ENCODE results near the gene QPRT. TPM values are rescaled to one million over a fixed set of nuclear protein-coding genes. Genes with fewer than 3 reads are reported as not detected.

QPRT gene
- total and polyA plus RNA-seq, 2 of the 13 experiments (the other 11 are each of a cell fraction or from before 2014, with no cell fraction given) = 130 to 218 TPM

DNA sequence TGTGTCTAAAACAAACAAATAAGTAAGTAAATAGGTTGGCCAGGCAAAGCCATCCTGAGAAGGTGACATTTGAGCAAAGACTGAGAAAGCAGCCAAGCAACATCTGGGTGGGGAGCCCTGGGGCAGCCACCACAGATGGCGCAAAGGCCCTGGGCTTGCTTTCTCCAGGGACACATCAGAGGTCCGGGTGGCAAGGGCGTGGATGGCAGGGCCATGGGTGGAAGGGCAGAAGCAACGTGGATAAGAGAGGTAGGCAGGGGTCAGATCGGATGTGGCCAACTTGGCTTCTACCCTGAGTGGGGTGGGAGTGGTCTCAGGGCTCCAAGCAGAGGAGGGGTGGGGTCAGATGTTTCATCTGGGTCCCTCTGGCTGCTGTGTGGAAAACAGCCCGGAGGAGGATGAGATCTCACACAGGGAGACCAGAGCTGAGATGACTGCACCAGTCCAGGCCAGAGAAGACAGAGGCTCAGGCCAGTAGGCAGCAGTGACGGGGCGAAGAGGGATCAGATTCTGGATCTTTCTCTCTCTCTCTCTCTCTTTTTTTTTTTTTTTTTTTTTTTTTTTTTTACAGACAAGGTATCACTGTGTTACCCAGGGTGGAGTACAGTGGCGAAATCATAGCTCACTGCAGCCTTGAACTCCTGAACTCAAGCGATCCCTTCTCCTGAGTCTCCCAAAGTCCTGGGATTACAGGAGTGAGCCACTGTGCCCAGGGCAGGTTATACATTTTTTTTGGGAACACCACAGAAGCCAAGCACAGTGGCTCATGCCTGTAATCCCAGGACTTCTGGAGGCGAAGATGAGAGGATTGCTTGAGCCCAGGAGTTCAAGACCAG lies 22.1 kb upstream of the QPRT start (continued):
- TF ChIP-seq, protein P1, sequence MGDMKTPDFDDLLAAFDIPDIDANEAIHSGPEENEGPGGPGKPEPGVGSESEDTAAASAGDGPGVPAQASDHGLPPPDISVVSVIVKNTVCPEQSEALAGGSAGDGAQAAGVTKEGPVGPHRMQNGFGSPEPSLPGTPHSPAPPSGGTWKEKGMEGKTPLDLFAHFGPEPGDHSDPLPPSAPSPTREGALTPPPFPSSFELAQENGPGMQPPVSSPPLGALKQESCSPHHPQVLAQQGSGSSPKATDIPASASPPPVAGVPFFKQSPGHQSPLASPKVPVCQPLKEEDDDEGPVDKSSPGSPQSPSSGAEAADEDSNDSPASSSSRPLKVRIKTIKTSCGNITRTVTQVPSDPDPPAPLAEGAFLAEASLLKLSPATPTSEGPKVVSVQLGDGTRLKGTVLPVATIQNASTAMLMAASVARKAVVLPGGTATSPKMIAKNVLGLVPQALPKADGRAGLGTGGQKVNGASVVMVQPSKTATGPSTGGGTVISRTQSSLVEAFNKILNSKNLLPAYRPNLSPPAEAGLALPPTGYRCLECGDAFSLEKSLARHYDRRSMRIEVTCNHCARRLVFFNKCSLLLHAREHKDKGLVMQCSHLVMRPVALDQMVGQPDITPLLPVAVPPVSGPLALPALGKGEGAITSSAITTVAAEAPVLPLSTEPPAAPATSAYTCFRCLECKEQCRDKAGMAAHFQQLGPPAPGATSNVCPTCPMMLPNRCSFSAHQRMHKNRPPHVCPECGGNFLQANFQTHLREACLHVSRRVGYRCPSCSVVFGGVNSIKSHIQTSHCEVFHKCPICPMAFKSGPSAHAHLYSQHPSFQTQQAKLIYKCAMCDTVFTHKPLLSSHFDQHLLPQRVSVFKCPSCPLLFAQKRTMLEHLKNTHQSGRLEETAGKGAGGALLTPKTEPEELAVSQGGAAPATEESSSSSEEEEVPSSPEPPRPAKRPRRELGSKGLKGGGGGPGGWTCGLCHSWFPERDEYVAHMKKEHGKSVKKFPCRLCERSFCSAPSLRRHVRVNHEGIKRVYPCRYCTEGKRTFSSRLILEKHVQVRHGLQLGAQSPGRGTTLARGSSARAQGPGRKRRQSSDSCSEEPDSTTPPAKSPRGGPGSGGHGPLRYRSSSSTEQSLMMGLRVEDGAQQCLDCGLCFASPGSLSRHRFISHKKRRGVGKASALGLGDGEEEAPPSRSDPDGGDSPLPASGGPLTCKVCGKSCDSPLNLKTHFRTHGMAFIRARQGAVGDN (CRISPR knock-in tag; IDR thresholded peaks at IDR 0.05) = peak; percentile 29; the same call in 1 of the 2 replicates
- TF ChIP-seq, protein P2, sequence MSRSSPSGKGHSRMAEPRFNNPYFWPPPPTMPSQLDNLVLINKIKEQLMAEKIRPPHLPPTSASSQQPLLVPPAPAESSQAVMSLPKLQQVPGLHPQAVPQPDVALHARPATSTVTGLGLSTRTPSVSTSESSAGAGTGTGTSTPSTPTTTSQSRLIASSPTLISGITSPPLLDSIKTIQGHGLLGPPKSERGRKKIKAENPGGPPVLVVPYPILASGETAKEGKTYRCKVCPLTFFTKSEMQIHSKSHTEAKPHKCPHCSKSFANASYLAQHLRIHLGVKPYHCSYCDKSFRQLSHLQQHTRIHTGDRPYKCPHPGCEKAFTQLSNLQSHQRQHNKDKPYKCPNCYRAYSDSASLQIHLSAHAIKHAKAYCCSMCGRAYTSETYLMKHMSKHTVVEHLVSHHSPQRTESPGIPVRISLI (CRISPR knock-in tag; IDR thresholded peaks at IDR 0.05; ENCODE audit: borderline replicate concordance) = peak; percentile 89
- TF ChIP-seq CCDC6 (CRISPR knock-in tag; IDR thresholded peaks at IDR 0.05) (0 out of 2 replicates have a peak, but pooled peaks have one; percentile 29), IKZF4 (CRISPR knock-in tag; IDR thresholded peaks at IDR 0.05; ENCODE audit: borderline replicate concordance, low read depth, not compliant biosample characterization) (peak; percentile 16), HNF4A (CRISPR knock-in tag; IDR thresholded peaks at IDR 0.05) (peak; percentile 33; the same call in 1 of the 2 replicates), MED8 (CRISPR knock-in tag; IDR thresholded peaks at IDR 0.05; ENCODE audit: insufficient replicate concordance) (no peak), TMF1 (CRISPR knock-in tag; IDR thresholded peaks at IDR 0.05; ENCODE audit: low read depth) (no peak), ZBTB7A (CRISPR knock-in tag; IDR thresholded peaks at IDR 0.05) (0 out of 2 replicates have a peak, but pooled peaks have one; percentile 24), CBX5 (CRISPR knock-in tag; IDR thresholded peaks at IDR 0.05; ENCODE audit: borderline replicate concordance) (no peak)
- TF ChIP-seq, protein P3, sequence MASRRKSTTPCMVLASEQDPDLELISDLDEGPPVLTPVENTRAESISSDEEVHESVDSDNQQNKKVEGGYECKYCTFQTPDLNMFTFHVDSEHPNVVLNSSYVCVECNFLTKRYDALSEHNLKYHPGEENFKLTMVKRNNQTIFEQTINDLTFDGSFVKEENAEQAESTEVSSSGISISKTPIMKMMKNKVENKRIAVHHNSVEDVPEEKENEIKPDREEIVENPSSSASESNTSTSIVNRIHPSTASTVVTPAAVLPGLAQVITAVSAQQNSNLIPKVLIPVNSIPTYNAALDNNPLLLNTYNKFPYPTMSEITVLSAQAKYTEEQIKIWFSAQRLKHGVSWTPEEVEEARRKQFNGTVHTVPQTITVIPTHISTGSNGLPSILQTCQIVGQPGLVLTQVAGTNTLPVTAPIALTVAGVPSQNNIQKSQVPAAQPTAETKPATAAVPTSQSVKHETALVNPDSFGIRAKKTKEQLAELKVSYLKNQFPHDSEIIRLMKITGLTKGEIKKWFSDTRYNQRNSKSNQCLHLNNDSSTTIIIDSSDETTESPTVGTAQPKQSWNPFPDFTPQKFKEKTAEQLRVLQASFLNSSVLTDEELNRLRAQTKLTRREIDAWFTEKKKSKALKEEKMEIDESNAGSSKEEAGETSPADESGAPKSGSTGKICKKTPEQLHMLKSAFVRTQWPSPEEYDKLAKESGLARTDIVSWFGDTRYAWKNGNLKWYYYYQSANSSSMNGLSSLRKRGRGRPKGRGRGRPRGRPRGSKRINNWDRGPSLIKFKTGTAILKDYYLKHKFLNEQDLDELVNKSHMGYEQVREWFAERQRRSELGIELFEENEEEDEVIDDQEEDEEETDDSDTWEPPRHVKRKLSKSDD (CRISPR knock-in tag; IDR thresholded peaks at IDR 0.05; ENCODE audit: low read depth) = peak; percentile 34; the same call in 1 of the 2 replicates
- TF ChIP-seq, protein P4, sequence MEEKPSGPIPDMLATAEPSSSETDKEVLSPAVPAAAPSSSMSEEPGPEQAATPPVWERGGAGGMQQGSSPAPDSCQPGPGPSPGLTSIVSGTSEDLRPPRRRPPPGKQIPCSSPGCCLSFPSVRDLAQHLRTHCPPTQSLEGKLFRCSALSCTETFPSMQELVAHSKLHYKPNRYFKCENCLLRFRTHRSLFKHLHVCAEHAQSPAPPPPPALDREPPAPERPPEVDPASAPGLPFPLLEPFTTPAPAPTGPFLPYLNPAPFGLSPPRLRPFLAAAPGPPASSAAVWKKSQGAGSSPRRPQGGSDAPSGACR (CRISPR knock-in tag; IDR thresholded peaks at IDR 0.05) = no peak
- TF ChIP-seq, protein P5, sequence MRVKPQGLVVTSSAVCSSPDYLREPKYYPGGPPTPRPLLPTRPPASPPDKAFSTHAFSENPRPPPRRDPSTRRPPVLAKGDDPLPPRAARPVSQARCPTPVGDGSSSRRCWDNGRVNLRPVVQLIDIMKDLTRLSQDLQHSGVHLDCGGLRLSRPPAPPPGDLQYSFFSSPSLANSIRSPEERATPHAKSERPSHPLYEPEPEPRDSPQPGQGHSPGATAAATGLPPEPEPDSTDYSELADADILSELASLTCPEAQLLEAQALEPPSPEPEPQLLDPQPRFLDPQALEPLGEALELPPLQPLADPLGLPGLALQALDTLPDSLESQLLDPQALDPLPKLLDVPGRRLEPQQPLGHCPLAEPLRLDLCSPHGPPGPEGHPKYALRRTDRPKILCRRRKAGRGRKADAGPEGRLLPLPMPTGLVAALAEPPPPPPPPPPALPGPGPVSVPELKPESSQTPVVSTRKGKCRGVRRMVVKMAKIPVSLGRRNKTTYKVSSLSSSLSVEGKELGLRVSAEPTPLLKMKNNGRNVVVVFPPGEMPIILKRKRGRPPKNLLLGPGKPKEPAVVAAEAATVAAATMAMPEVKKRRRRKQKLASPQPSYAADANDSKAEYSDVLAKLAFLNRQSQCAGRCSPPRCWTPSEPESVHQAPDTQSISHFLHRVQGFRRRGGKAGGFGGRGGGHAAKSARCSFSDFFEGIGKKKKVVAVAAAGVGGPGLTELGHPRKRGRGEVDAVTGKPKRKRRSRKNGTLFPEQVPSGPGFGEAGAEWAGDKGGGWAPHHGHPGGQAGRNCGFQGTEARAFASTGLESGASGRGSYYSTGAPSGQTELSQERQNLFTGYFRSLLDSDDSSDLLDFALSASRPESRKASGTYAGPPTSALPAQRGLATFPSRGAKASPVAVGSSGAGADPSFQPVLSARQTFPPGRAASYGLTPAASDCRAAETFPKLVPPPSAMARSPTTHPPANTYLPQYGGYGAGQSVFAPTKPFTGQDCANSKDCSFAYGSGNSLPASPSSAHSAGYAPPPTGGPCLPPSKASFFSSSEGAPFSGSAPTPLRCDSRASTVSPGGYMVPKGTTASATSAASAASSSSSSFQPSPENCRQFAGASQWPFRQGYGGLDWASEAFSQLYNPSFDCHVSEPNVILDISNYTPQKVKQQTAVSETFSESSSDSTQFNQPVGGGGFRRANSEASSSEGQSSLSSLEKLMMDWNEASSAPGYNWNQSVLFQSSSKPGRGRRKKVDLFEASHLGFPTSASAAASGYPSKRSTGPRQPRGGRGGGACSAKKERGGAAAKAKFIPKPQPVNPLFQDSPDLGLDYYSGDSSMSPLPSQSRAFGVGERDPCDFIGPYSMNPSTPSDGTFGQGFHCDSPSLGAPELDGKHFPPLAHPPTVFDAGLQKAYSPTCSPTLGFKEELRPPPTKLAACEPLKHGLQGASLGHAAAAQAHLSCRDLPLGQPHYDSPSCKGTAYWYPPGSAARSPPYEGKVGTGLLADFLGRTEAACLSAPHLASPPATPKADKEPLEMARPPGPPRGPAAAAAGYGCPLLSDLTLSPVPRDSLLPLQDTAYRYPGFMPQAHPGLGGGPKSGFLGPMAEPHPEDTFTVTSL (CRISPR knock-in tag; IDR thresholded peaks at IDR 0.05; ENCODE audit: borderline replicate concordance) = no peak
